HEK293 (cell line): ENCODE results near the gene RHOB.
A peak's percentile ranks its signal among the peaks of the same experiment; 100 is the strongest.

ENCODE experiments used
- CTCF ChIA-PET: fragments of 350-600 bp; formaldehyde crosslinking; extraction: SDS; loops from one replicate; lab custom pipeline; 2021; ENCODE audit warnings: antibody characterized with exemption; lab: Yijun Ruan, JAX
- POLR2A ChIA-PET: fragments of 300-600 bp; formaldehyde crosslinking; extraction: SDS; loops from one replicate; lab custom pipeline; 2020; ENCODE audit warnings: antibody characterized with exemption, inconsistent platforms; lab: Yijun Ruan, JAX
- H3K27ac ChIP-seq: fragments of 200-500 bp; sonication (Bioruptor generic); 2 replicates; pipeline ENCODE4 v1.5.1; 2014; ENCODE audit warnings: low read depth, low read length, control low read depth, inconsistent platforms; ENCODE audit errors: extremely low read depth
- H3K36me3 ChIP-seq, 2 experiments: fragments of 200-500 bp in 1 of 2; sonication (Bioruptor generic) in 1 of 2; 1 replicate in 1 of 2; 2 replicates in 1 of 2; pipeline ENCODE4 v1.5.1; 2014 to 2017; ENCODE audit warnings: inconsistent platforms in 2 of 2, low read length in 2 of 2; ENCODE audit not compliant: control insufficient read depth in 2 of 2, insufficient read depth in 1 of 2
- H3K4me1 ChIP-seq: fragments of 200-500 bp; sonication (Bioruptor generic); 2 replicates; pipeline ENCODE4 v1.5.1; 2014; ENCODE audit warnings: mild to moderate bottlenecking, low read length, inconsistent platforms; ENCODE audit not compliant: control insufficient read depth, insufficient read depth
- H3K4me3 ChIP-seq: 2 replicates; pipeline ENCODE4 v1.5.1; 2011; ENCODE audit warnings: low read depth, mild to moderate bottlenecking, control low read depth, low read length, moderate library complexity
- H3K9me3 ChIP-seq: fragments of 200-500 bp; sonication (Bioruptor generic); 2 replicates; pipeline ENCODE4 v1.5.1; 2014; ENCODE audit warnings: low read depth, low read length, inconsistent platforms; ENCODE audit not compliant: control insufficient read depth, insufficient read depth
- KLF1 ChIP-seq: fragments of 450-650 bp; formaldehyde crosslinking; IDR thresholded peaks from 2 replicates; pipeline ENCODE4 v1.5.1; 2016; ENCODE audit warnings: missing biosample characterization, missing genetic modification characterization
- KLF10 ChIP-seq: fragments of 450-650 bp; IDR thresholded peaks from 2 replicates; pipeline ENCODE4 v1.5.1; 2018; ENCODE audit warnings: missing biosample characterization, mild to moderate bottlenecking, missing genetic modification characterization
- ZFP41 ChIP-seq: fragments of 450-650 bp; formaldehyde crosslinking; IDR thresholded peaks from 2 replicates; pipeline ENCODE4 v1.5.1; 2016; ENCODE audit warnings: missing biosample characterization, missing genetic modification characterization, borderline replicate concordance
- ZFP69B ChIP-seq: fragments of 450-650 bp; formaldehyde crosslinking; IDR thresholded peaks from 2 replicates; pipeline ENCODE4 v1.5.1; 2016; ENCODE audit warnings: missing biosample characterization, missing genetic modification characterization
- ZIC2 ChIP-seq: fragments of 450-650 bp; formaldehyde crosslinking; IDR thresholded peaks from 2 replicates; pipeline ENCODE4 v1.5.1; 2016; ENCODE audit warnings: missing biosample characterization, missing genetic modification characterization
- ZNF155 ChIP-seq: fragments of 450-650 bp; formaldehyde crosslinking; IDR thresholded peaks from 2 replicates; pipeline ENCODE4 v1.5.1; 2016; ENCODE audit warnings: missing biosample characterization, missing genetic modification characterization
- ZNF175 ChIP-seq: fragments of 450-650 bp; formaldehyde crosslinking; IDR thresholded peaks from 2 replicates; pipeline ENCODE4 v1.5.1; 2016; ENCODE audit warnings: missing biosample characterization, missing genetic modification characterization
- ZNF202 ChIP-seq: fragments of 450-650 bp; formaldehyde crosslinking; IDR thresholded peaks from 2 replicates; pipeline ENCODE4 v1.5.1; 2016; ENCODE audit warnings: missing biosample characterization, missing genetic modification characterization, borderline replicate concordance
- ZNF239 ChIP-seq: fragments of 450-650 bp; formaldehyde crosslinking; IDR thresholded peaks from 2 replicates; pipeline ENCODE4 v1.5.1; 2016; ENCODE audit warnings: missing biosample characterization, missing genetic modification characterization
- ZNF510 ChIP-seq: fragments of 450-650 bp; formaldehyde crosslinking; IDR thresholded peaks from 2 replicates; pipeline ENCODE4 v1.5.1; 2018; ENCODE audit warnings: mild to moderate bottlenecking, missing genetic modification characterization, missing biosample characterization; ENCODE audit not compliant: insufficient replicate concordance
- ZNF529 ChIP-seq: fragments of 450-650 bp; formaldehyde crosslinking; IDR thresholded peaks from 2 replicates; pipeline ENCODE4 v1.5.1; 2017; ENCODE audit warnings: missing genetic modification characterization, missing biosample characterization; ENCODE audit not compliant: insufficient replicate concordance
- ZNF555 ChIP-seq: fragments of 450-650 bp; formaldehyde crosslinking; conservative IDR thresholded peaks from 2 replicates; pipeline ENCODE4 v1.5.1; 2017; ENCODE audit warnings: missing biosample characterization, mild to moderate bottlenecking, missing genetic modification characterization, inconsistent platforms
- ZNF701 ChIP-seq: fragments of 450-650 bp; formaldehyde crosslinking; IDR thresholded peaks from 2 replicates; pipeline ENCODE4 v1.5.1; 2016; ENCODE audit warnings: missing biosample characterization, missing genetic modification characterization
- ZNF830 ChIP-seq: fragments of 450-650 bp; IDR thresholded peaks from 2 replicates; pipeline ENCODE4 v1.5.0; 2018; ENCODE audit warnings: missing biosample characterization, missing genetic modification characterization, low read depth, mild to moderate bottlenecking, moderate library complexity
- TF ChIP-seq, protein P1 (sequence below): fragments of 450-650 bp; formaldehyde crosslinking; IDR thresholded peaks from 2 replicates; pipeline ENCODE4; 2016; ENCODE audit warnings: missing biosample characterization, missing genetic modification characterization
- TF ChIP-seq, protein P2 (sequence below): fragments of 450-650 bp; formaldehyde crosslinking; IDR thresholded peaks from 2 replicates; pipeline ENCODE4 v1.5.1; 2016; ENCODE audit warnings: missing biosample characterization, missing genetic modification characterization
- TF ChIP-seq, protein P3 (sequence below): fragments of 450-650 bp; formaldehyde crosslinking; IDR thresholded peaks from 2 replicates; pipeline ENCODE4 v1.5.1; 2016; ENCODE audit warnings: missing biosample characterization, missing genetic modification characterization

RHOB gene

DNA sequence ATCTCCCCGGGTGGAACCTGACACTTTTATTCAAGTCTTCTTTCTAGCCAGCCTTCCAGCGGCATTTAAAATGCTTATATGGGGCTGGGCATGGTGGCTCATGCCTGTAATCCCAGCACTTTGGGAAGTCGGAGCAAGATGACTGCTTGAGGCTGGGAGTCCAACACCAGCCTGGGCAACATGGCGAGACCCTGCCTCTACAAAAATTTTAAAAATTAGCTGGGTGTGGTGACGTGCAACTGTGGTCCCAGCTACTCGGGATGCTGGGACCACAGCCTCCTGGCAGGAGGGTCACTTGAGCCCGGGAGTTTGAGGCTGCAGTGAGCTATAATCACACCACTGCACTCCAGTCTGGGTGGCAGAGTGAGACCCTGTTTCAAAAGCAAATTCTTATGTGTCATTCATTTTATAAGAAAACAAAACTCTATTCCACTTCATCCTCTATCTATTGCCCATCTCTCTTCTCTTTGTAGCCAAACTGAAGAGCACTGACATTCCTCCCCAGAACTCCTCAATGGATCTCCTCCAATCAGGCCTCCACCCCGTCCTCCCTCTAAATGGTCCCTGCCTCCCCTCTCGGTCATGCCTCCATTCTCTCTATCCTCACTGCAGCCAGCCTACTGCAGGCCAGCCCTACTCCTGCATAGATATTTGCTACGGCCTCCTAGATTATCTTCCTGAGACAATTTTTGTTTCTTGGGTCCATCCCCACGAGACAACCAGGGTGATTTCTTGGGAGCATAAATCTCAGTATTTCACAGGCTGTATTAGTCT lies 18.0 kb upstream of the RHOB start:
- ChIA-PET POLR2A (interaction anchor here (1.1 to 1.3 kb wide), 2 partner anchors 11 to 18 kb away, joined by 3 to 7 read pairs; partner anchors contain the start of gene RHOB), CTCF (interaction anchor here (0.6 to 1.7 kb wide), 4 partner anchors 32 to 214 kb away, joined by 3 to 6 read pairs (median 3); no protein-coding TSS in a partner anchor)
- Histone ChIP-seq H3K4me3 (no peak overlapping the region), H3K4me1 (no peaks in the 10 kb centered on the region), H3K27ac (no peak overlapping the region), H3K36me3 (no peaks in the 10 kb centered on the region), H3K9me3 (no peaks in the 10 kb centered on the region)
- no peak for TF ChIP-seq ZNF175 (tag by site-specific recombination)
- TF ChIP-seq ZNF830 (tag by site-specific recombination), result no peak
- no peak for TF ChIP-seq ZNF155
- TF ChIP-seq ZNF239 (tag by site-specific recombination), result no peak
- no peak for TF ChIP-seq ZIC2 (tag by site-specific recombination)
- TF ChIP-seq, protein P1, sequence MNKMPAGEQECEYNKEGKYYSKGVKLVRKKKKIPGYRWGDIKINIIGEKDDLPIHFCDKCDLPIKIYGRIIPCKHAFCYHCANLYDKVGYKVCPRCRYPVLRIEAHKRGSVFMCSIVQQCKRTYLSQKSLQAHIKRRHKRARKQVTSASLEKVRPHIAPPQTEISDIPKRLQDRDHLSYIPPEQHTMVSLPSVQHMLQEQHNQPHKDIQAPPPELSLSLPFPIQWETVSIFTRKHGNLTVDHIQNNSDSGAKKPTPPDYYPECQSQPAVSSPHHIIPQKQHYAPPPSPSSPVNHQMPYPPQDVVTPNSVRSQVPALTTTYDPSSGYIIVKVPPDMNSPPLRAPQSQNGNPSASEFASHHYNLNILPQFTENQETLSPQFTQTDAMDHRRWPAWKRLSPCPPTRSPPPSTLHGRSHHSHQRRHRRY (tag by site-specific recombination), result no peak
- no peak for TF ChIP-seq ZNF701 (tag by site-specific recombination)
- TF ChIP-seq ZNF202 (tag by site-specific recombination), result no peak
- TF ChIP-seq ZFP41, result no peak
- TF ChIP-seq, protein P2, sequence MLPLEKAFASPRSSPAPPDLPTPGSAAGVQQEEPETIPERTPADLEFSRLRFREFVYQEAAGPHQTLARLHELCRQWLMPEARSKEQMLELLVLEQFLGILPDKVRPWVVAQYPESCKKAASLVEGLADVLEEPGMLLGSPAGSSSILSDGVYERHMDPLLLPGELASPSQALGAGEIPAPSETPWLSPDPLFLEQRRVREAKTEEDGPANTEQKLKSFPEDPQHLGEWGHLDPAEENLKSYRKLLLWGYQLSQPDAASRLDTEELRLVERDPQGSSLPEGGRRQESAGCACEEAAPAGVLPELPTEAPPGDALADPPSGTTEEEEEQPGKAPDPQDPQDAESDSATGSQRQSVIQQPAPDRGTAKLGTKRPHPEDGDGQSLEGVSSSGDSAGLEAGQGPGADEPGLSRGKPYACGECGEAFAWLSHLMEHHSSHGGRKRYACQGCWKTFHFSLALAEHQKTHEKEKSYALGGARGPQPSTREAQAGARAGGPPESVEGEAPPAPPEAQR (tag by site-specific recombination), result no peak
- no peak for TF ChIP-seq ZNF529
- TF ChIP-seq ZNF510 (tag by site-specific recombination), result no peak
- no peak for TF ChIP-seq ZNF555
- no peak for TF ChIP-seq KLF10

DNA sequence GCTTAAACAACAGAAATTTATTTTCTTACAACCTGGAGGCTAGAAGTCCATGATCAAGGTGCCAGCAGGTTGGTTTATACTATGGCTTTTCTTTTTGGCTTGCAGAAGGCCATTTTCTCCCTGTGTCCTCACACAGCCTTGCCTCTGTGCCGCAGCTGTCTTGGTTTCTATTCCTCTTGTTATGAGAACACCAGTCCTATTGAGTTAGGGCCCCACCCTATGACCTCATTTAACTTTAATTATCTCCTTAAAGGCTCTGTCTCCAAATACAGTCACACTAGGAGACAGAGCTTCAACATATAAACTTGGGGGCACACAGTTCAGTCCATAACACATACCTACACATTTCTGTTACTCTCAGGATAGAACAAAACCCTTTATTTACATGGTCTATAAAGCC lies 17.3 kb upstream of the RHOB start:
- no peaks in the 10 kb centered on the region for H3K4me1 ChIP-seq
- H3K9me3 ChIP-seq, result no peaks in the 10 kb centered on the region
- no peaks in the 10 kb centered on the region for H3K36me3 ChIP-seq
- no peak overlapping the region for H3K27ac ChIP-seq
- TF ChIP-seq, protein P3, sequence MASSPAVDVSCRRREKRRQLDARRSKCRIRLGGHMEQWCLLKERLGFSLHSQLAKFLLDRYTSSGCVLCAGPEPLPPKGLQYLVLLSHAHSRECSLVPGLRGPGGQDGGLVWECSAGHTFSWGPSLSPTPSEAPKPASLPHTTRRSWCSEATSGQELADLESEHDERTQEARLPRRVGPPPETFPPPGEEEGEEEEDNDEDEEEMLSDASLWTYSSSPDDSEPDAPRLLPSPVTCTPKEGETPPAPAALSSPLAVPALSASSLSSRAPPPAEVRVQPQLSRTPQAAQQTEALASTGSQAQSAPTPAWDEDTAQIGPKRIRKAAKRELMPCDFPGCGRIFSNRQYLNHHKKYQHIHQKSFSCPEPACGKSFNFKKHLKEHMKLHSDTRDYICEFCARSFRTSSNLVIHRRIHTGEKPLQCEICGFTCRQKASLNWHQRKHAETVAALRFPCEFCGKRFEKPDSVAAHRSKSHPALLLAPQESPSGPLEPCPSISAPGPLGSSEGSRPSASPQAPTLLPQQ (tag by site-specific recombination), result 0 out of 2 replicates have a peak, but pooled peaks have one; percentile 38
- 0 out of 2 replicates have a peak, but pooled peaks have one; percentile 23 for TF ChIP-seq KLF1 (tag by site-specific recombination)
- TF ChIP-seq ZFP69B, result no peak
- TF ChIP-seq, all 188 proteins: peak for 2
- CTCF ChIA-PET, result interaction anchor here (0.6 to 1.0 kb wide), 3 partner anchors 33 to 205 kb away, joined by 3 read pairs; no protein-coding TSS in a partner anchor
- POLR2A ChIA-PET, result interaction anchor here (1.1 to 1.3 kb wide), 2 partner anchors 10 to 18 kb away, joined by 3 to 7 read pairs; partner anchors contain the start of gene RHOB
- H3K4me3 ChIP-seq, result no peak overlapping the region

DNA sequence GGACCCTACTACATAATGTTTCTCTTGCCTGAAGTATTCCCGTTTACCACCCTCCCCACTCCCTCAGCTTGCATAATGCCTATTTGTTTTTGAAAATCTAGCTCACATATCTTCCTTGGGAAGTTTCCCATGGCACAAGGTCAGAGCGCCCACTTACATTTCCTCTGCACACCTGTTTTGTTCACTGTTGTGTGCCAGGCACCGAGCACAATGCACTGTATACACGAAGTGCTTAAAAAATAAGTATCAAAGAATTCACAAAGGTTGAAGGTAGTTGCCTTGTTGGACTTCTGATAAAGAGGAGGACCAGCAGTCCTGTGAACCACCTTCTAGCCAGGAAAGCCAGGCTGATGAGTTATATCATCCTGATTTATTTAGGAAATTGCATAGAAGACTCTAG lies 16.8 kb upstream of the RHOB start:
- H3K27ac ChIP-seq, result no peak overlapping the region
- CTCF ChIA-PET, result interaction anchor here (0.7 to 1.5 kb wide), 2 partner anchors 205 to 221 kb away, joined by 3 to 5 read pairs; partner anchors contain the start of gene HS1BP3
- POLR2A ChIA-PET, result interaction anchor here (1.1 to 1.3 kb wide), 2 partner anchors 9 to 17 kb away, joined by 3 to 7 read pairs; partner anchors contain the start of gene RHOB
- no peaks in the 10 kb centered on the region for H3K4me1 ChIP-seq
- no peaks in the 10 kb centered on the region for H3K36me3 ChIP-seq
- no peak for TF ChIP-seq ZNF202 (tag by site-specific recombination)
- TF ChIP-seq, all 188 proteins: peak for 0
- H3K9me3 ChIP-seq, result no peaks in the 10 kb centered on the region
- no peak overlapping the region for H3K4me3 ChIP-seq
